Stimulated activated CD4-positive, alpha-beta T cell treated with anti-CD3 and anti-CD28 coated beads, TNF-alpha, amount 100 ng/mL, for 24 hours (primary cell): ENCODE data around the gene PLA2G4D.
A peak's percentile ranks its signal among the peaks of the same experiment; 100 is the strongest.

Experiments
- DNase-seq, 3 experiments: peaks; one replicate each; pipeline ENCODE4 v3.0.0-alpha.2; 2020; ENCODE audit warnings: low read depth in 3 of 3

Gene PLA2G4D

GRCh38 chr15:42094512-42094963 is at the start of gene PLA2G4D:
TSS of gene PLA2G4D (minus strand) at chr15:42094562. CDS start at chr15:42094459, 103 bp downstream.
- no peak for DNase-seq

- no peak for DNase-seq
Measured at GRCh38 chr15:42143356-42143755, 49.0 kb upstream of the PLA2G4D start.

- no peak for DNase-seq
Measured at GRCh38 chr15:42141795-42142667, 47.7 kb upstream of the PLA2G4D start.

- DNase-seq, result no peak
Measured at GRCh38 chr15:42141246-42141645, 46.9 kb upstream of the PLA2G4D start.

GRCh38 chr15:42140383-42141070 is 46.2 kb upstream of the PLA2G4D start:
- no peak for DNase-seq

- DNase-seq, result no peak
Measured at GRCh38 chr15:42139596-42139995, 45.2 kb upstream of the PLA2G4D start.

GRCh38 chr15:42138968-42139386 is 44.6 kb upstream of the PLA2G4D start:
- no peak for DNase-seq

GRCh38 chr15:42138411-42138810 is 44.0 kb upstream of the PLA2G4D start:
- DNase-seq, result no peak

- DNase-seq, result no peak
Measured at GRCh38 chr15:42137461-42138261, 43.3 kb upstream of the PLA2G4D start.

GRCh38 chr15:42136513-42136912 is 42.2 kb upstream of the PLA2G4D start:
- no peak for DNase-seq

- no peak for DNase-seq
Measured at GRCh38 chr15:42135351-42135750, 41.0 kb upstream of the PLA2G4D start.

GRCh38 chr15:42134617-42135245 is 40.4 kb upstream of the PLA2G4D start:
- DNase-seq, result no peak

GRCh38 chr15:42133886-42134502 is 39.6 kb upstream of the PLA2G4D start:
- DNase-seq, result peak; percentile 11 to 63 (median 15)

GRCh38 chr15:42133356-42133755 is 39.0 kb upstream of the PLA2G4D start:
- DNase-seq, result no peak

- DNase-seq, result no peak
Measured at GRCh38 chr15:42131826-42132806, 37.8 kb upstream of the PLA2G4D start.

- no peak for DNase-seq
Measured at GRCh38 chr15:42131006-42131405, 36.6 kb upstream of the PLA2G4D start.

GRCh38 chr15:42130246-42130986 is 36.1 kb upstream of the PLA2G4D start:
- DNase-seq, result no peak

GRCh38 chr15:42129364-42129763 is 35.0 kb upstream of the PLA2G4D start:
- DNase-seq, result no peak

- DNase-seq, result no peak
Measured at GRCh38 chr15:42128476-42128875, 34.1 kb upstream of the PLA2G4D start.
